Common myeloid progenitor, CD34-positive (primary cell): ENCODE results near the gene AK4.

Experiments used
- CTCF ChIA-PET: fragments of 350-600 bp; sonication (Branson Sonifier 250); formaldehyde crosslinking; loops from one replicate; lab custom pipeline; 2021; ENCODE audit warnings: antibody characterized with exemption; lab: Charles Lee
- POLR2A ChIA-PET: fragments of 350-600 bp; sonication (Branson Sonifier 250); formaldehyde crosslinking; loops from one replicate; lab custom pipeline; 2021; ENCODE audit warnings: antibody characterized with exemption; lab: Charles Lee
- DNase-seq, 3 donors: peaks; one replicate each; pipeline versions ENCODE4 v3.0.0 to v3.0.0-alpha.2; 2013
- H3K27ac ChIP-seq, 2 experiments: 1 replicate in 1 of 2; 2 replicates in 1 of 2; pipeline ENCODE4 v1.7.0; 2013; ENCODE audit warnings: inconsistent platforms in 2 of 2, low read length in 2 of 2, mild to moderate bottlenecking in 2 of 2, low read depth in 1 of 2, moderate library complexity in 1 of 2; ENCODE audit not compliant: severe bottlenecking in 2 of 2, insufficient read depth in 1 of 2, poor library complexity in 1 of 2
- H3K27me3 ChIP-seq, 5 experiments: replicated peaks in 2 of 5; 1 replicate in 3 of 5; 2 replicates in 2 of 5; pipeline versions ENCODE4 v1.6.1 to v1.7.0; 2013; ENCODE audit warnings: low read length in 4 of 5, mild to moderate bottlenecking in 2 of 5, moderate library complexity in 2 of 5, inconsistent platforms in 1 of 5; ENCODE audit not compliant: insufficient read depth in 5 of 5, control insufficient read depth in 4 of 5
- H3K36me3 ChIP-seq, 4 experiments: 1 replicate in 2 of 4; 2 replicates in 2 of 4; pipeline versions ENCODE4 v1.6.1 to v1.7.0; 2013; ENCODE audit warnings: low read length in 3 of 4, control low read depth in 1 of 4, mild to moderate bottlenecking in 1 of 4; ENCODE audit not compliant: control insufficient read depth in 4 of 4, insufficient read depth in 4 of 4
- H3K4me1 ChIP-seq, 4 experiments: 1 replicate in 3 of 4; 2 replicates in 1 of 4; pipeline versions ENCODE4 v1.6.1 to v1.7.1; 2013; ENCODE audit warnings: low read length in 3 of 4, mild to moderate bottlenecking in 3 of 4, control low read depth in 1 of 4, inconsistent platforms in 1 of 4, moderate library complexity in 1 of 4; ENCODE audit not compliant: control insufficient read depth in 4 of 4, insufficient read depth in 4 of 4; ENCODE audit errors: control extremely low read depth in 1 of 4
- H3K4me3 ChIP-seq, 7 experiments: 1 replicate in 4 of 7; 2 replicates in 3 of 7; pipeline versions ENCODE4 v1.5.1 to v1.7.0; 2013; ENCODE audit warnings: mild to moderate bottlenecking in 7 of 7, low read length in 6 of 7, moderate library complexity in 6 of 7, inconsistent platforms in 2 of 7, low read depth in 2 of 7, control low read depth in 1 of 7; ENCODE audit not compliant: insufficient read depth in 4 of 7, control insufficient read depth in 1 of 7; ENCODE audit errors: extremely low read depth in 1 of 7
- H3K9me3 ChIP-seq, 5 experiments: 1 replicate in 4 of 5; 2 replicates in 1 of 5; pipeline versions ENCODE4 v1.6.1 to v1.7.1; 2013; ENCODE audit warnings: low read length in 4 of 5, mild to moderate bottlenecking in 2 of 5, inconsistent platforms in 1 of 5, low read depth in 1 of 5, moderate library complexity in 1 of 5; ENCODE audit not compliant: control insufficient read depth in 4 of 5, insufficient read depth in 2 of 5; ENCODE audit errors: control extremely low read depth in 1 of 5
- WGBS: methylation state at CpG from one replicate; pipeline ENCODE4 v1.1.5; 2013; ENCODE audit not compliant: insufficient coverage; 5-methylcytosine and 5-hydroxymethylcytosine counted together

Gene AK4

GRCh38 chr1:65222340-65222940 is 74.4 kb downstream of the AK4 start:
- CTCF ChIA-PET, result interaction anchor here (1.1 kb wide), 1 partner anchor 9 kb away, joined by 3 read pairs; no protein-coding TSS in a partner anchor
- H3K4me1 ChIP-seq, result no peaks in the 10 kb centered on the region
- H3K4me3 ChIP-seq, result no peak overlapping the region
- no peak for DNase-seq
- WGBS, result 100% methylated on average over 1 of the region's 4 CpGs
- peaks cover 0 to 3% (median 1%) of the 10 kb centered on the region in 4 experiments for H3K36me3 ChIP-seq
- POLR2A ChIA-PET, result no interaction called here
- no peaks in the 10 kb centered on the region for H3K27me3 ChIP-seq
- H3K9me3 ChIP-seq, result no peaks in the 10 kb centered on the region
- H3K27ac ChIP-seq, result no peak overlapping the region

- Histone ChIP-seq H3K4me3 (no peak overlapping the region), H3K4me1 (peaks cover 0 to 12% (median 6%) of the 10 kb centered on the region in 4 experiments), H3K36me3 (peaks cover 0 to 3% (median 1%) of the 10 kb centered on the region in 4 experiments), H3K27ac (no peak overlapping the region), H3K27me3 (no peaks in the 10 kb centered on the region), H3K9me3 (no peaks in the 10 kb centered on the region)
- CTCF ChIA-PET, result interaction anchor here (1.7 kb wide), 1 partner anchor 9 kb away, joined by 9 read pairs; no protein-coding TSS in a partner anchor
- no peak for DNase-seq
- 97% methylated on average over 4 of the region's 6 CpGs for WGBS
- POLR2A ChIA-PET, result no interaction called here
These were observed 76.7 kb downstream of the AK4 start for GRCh38 chr1:65224681-65225091.

- no peak for DNase-seq
- Histone ChIP-seq H3K4me1 (peaks cover 3 to 16% (median 11%) of the 10 kb centered on the region in 4 experiments), H3K36me3 (peaks cover 0 to 3% (median 0%) of the 10 kb centered on the region in 4 experiments), H3K4me3 (no peak overlapping the region), H3K27ac (no peak overlapping the region), H3K27me3 (no peaks in the 10 kb centered on the region), H3K9me3 (no peaks in the 10 kb centered on the region)
- WGBS, result no CpG with 5 or more reads among the region's 3 CpGs
- CTCF ChIA-PET, result interaction anchor here (1.0 kb wide), 1 partner anchor 11 kb away, joined by 3 read pairs; no protein-coding TSS in a partner anchor
- POLR2A ChIA-PET, result no interaction called here
These were observed 77.2 kb downstream of the AK4 start for GRCh38 chr1:65225179-65225578.

- ChIA-PET CTCF (interaction anchor here (0.7 to 2.1 kb wide), 5 partner anchors 8 to 458 kb away, joined by 3 to 12 read pairs (median 5); no protein-coding TSS in a partner anchor), POLR2A (no interaction called here)
- Histone ChIP-seq H3K36me3 (no peaks in the 10 kb centered on the region), H3K4me3 (no peak overlapping the region), H3K27me3 (no peaks in the 10 kb centered on the region), H3K27ac (peak overlapping the region in 1 of 2 experiments; percentile 82), H3K4me1 (peaks cover 19 to 56% (median 43%) of the 10 kb centered on the region in 4 experiments), H3K9me3 (no peaks in the 10 kb centered on the region)
- DNase-seq, result no peak
- WGBS, result 95% methylated on average over 5 of the region's 5 CpGs
These were observed 81.2 kb downstream of the AK4 start for GRCh38 chr1:65229201-65229600.

GRCh38 chr1:65229754-65230339 is 81.8 kb downstream of the AK4 start:
- no peaks in the 10 kb centered on the region for H3K27me3 ChIP-seq
- DNase-seq, result no peak
- no peaks in the 10 kb centered on the region for H3K36me3 ChIP-seq
- 82% methylated on average over 3 of the region's 5 CpGs for WGBS
- no peaks in the 10 kb centered on the region for H3K9me3 ChIP-seq
- H3K4me1 ChIP-seq, result peaks cover 19 to 62% (median 43%) of the 10 kb centered on the region in 4 experiments
- peak overlapping the region in 1 of 7 experiments; percentile 2 for H3K4me3 ChIP-seq
- peak overlapping the region; percentile 25 to 82 for H3K27ac ChIP-seq
- CTCF ChIA-PET, result interaction anchor here (0.7 to 2.1 kb wide), 6 partner anchors 9 to 458 kb away, joined by 3 to 12 read pairs (median 4); no protein-coding TSS in a partner anchor
- POLR2A ChIA-PET, result interaction anchor here (0.6 kb wide), 1 partner anchor 1013 kb away, joined by 4 read pairs; no protein-coding TSS in a partner anchor

GRCh38 chr1:65230731-65231481 is 82.9 kb downstream of the AK4 start:
- CTCF ChIA-PET, result interaction anchor here (0.6 to 3.2 kb wide), 16 partner anchors 9 to 457 kb away, joined by 3 to 24 read pairs (median 4); no protein-coding TSS in a partner anchor
- peaks cover 19 to 68% (median 45%) of the 10 kb centered on the region in 4 experiments for H3K4me1 ChIP-seq
- WGBS, result 14% methylated on average over 1 of the region's 1 CpG
- H3K4me3 ChIP-seq, result peak overlapping the region in 1 of 7 experiments; percentile 21
- POLR2A ChIA-PET, result interaction anchor here (0.6 kb wide), 1 partner anchor 1012 kb away, joined by 4 read pairs; no protein-coding TSS in a partner anchor
- no peaks in the 10 kb centered on the region for H3K27me3 ChIP-seq
- H3K27ac ChIP-seq, result peak overlapping the region; percentile 37 to 82
- H3K9me3 ChIP-seq, result no peaks in the 10 kb centered on the region
- peak; percentile 79 to 96 (median 90) for DNase-seq
- H3K36me3 ChIP-seq, result no peaks in the 10 kb centered on the region
